DOHH2 (cell line): ENCODE data around the gene SELL.
A peak's percentile ranks its signal among the peaks of the same experiment; 100 is the strongest.

ENCODE experiments used
- H3F3A ChIP-seq: fragments of 200-600 bp; sonication (generic), shearing (Covaris generic); 2 replicates; pipeline ENCODE4 v1.6.0; 2016; ENCODE audit warnings: antibody characterized with exemption, mild to moderate bottlenecking; ENCODE audit not compliant: control insufficient read depth, insufficient read depth
- H3K27ac ChIP-seq: fragments of 200-600 bp; sonication (generic); 2 replicates; pipeline ENCODE4 v1.5.1; 2014; ENCODE audit warnings: low read depth, mild to moderate bottlenecking, low read length, moderate library complexity
- H3K27me3 ChIP-seq: fragments of 200-600 bp; sonication (generic); 2 replicates; pipeline ENCODE4 v1.6.1; 2014; ENCODE audit warnings: mild to moderate bottlenecking, low read length, mixed read lengths; ENCODE audit not compliant: control insufficient read depth
- H3K36me3 ChIP-seq: fragments of 200-600 bp; sonication (generic); 2 replicates; pipeline ENCODE4 v1.6.1; 2014; ENCODE audit warnings: mild to moderate bottlenecking, low read length, moderate library complexity, mixed read lengths; ENCODE audit not compliant: control insufficient read depth
- H3K4me1 ChIP-seq: fragments of 200-600 bp; sonication (generic); 2 replicates; pipeline ENCODE4 v1.6.1; 2014; ENCODE audit warnings: mild to moderate bottlenecking, low read length, mixed read lengths; ENCODE audit not compliant: control insufficient read depth
- H3K4me2 ChIP-seq: fragments of 200-600 bp; sonication (generic); 2 replicates; pipeline ENCODE4 v1.6.0; 2014; ENCODE audit warnings: mild to moderate bottlenecking, low read length, moderate library complexity
- H3K4me3 ChIP-seq: fragments of 200-600 bp; sonication (generic); 2 replicates; pipeline ENCODE4 v1.5.1; 2014; ENCODE audit warnings: mild to moderate bottlenecking, low read length, mixed read lengths
- H3K79me2 ChIP-seq: fragments of 200-600 bp; sonication (generic); 2 replicates; pipeline ENCODE4 v1.6.1; 2014; ENCODE audit warnings: mild to moderate bottlenecking, low read length, mixed read lengths; ENCODE audit not compliant: control insufficient read depth
- H3K9me2 ChIP-seq: fragments of 200-600 bp; sonication (generic); replicated peaks from 2 replicates; pipeline ENCODE4 v1.6.1; 2014; ENCODE audit warnings: mild to moderate bottlenecking, low read length, mixed read lengths; ENCODE audit not compliant: control insufficient read depth
- H3K9me3 ChIP-seq: fragments of 200-600 bp; sonication (generic); 2 replicates; pipeline ENCODE4 v1.6.1; 2014; ENCODE audit warnings: antibody characterized with exemption, low read length, mixed read lengths; ENCODE audit not compliant: control insufficient read depth, insufficient read depth
- H4K20me1 ChIP-seq: fragments of 200-600 bp; sonication (generic); 2 replicates; pipeline ENCODE4 v1.6.0; 2014; ENCODE audit warnings: low read depth, mild to moderate bottlenecking, antibody characterized with exemption, low read length, moderate library complexity; ENCODE audit not compliant: control insufficient read depth, insufficient read depth
- CTCF ChIP-seq: fragments of 200-600 bp; sonication (generic); IDR thresholded peaks from one replicate; pipeline ENCODE4 v1.5.1; 2014; ENCODE audit warnings: antibody characterized with exemption, mild to moderate bottlenecking, low read depth, low read length; ENCODE audit not compliant: poor library complexity, severe bottlenecking
- EZH2phosphoT487 ChIP-seq: fragments of 200-600 bp; sonication (generic); IDR thresholded peaks from 2 replicates; pipeline ENCODE4 v1.6.1; 2017; ENCODE audit warnings: borderline replicate concordance, mild to moderate bottlenecking, antibody characterized with exemption, low read length, moderate library complexity, mixed read lengths

The SELL gene

DNA sequence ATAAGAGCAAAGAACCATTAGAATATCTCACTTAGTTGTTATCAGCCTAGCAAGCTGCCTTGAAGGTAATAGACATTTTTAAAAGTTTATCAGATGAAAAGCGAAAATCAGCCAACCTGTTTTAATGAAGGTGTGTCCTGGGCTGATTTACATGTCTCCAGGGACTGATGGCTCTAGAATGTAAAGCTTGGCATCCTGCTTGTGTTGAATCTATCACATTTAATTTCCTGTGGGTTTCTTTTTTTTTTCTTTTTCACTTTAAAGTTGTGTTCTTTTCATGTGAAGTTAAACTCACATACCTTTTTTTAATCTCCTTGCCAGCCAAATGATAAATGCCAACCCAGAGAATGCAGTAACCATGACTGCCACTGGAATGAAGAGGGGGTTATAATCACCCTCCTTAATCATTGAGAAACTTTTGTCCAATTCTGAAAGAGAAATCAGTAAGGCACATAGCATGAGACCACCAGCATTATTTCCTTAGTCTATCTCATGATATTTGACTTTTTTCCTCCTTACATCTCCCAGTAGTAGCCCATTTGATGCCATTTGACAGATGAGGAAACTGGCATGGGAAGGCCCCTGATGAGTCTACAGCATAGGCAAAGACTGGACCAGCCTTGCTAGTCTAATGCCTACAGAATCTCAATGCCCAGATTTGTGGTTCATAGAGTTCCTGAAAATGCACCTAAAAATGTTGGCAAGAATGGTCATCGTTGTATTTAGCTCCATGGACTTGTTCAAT lies 10.0 kb downstream of the SELL start:
- Histone ChIP-seq H3K27me3 (no peaks in the 10 kb centered on the region), H3K27ac (peak overlapping the region; percentile 47), H3K9me3 (no peaks in the 10 kb centered on the region), H3K36me3 (peaks cover 72% of the 10 kb centered on the region), H3K79me2 (no peaks in the 10 kb centered on the region), H3K4me3 (peak overlapping the region; percentile 45), H4K20me1 (no peaks in the 10 kb centered on the region), H3K4me1 (peaks cover 81% of the 10 kb centered on the region), H3K9me2 (no peaks in the 10 kb centered on the region), H3F3A (0 out of 2 replicates have a peak, but pooled peaks cover 4% of the 10 kb centered on the region), H3K4me2 (peak overlapping the region; percentile 65)
- TF ChIP-seq EZH2phosphoT487 (no peak), CTCF (no peak)

DNA sequence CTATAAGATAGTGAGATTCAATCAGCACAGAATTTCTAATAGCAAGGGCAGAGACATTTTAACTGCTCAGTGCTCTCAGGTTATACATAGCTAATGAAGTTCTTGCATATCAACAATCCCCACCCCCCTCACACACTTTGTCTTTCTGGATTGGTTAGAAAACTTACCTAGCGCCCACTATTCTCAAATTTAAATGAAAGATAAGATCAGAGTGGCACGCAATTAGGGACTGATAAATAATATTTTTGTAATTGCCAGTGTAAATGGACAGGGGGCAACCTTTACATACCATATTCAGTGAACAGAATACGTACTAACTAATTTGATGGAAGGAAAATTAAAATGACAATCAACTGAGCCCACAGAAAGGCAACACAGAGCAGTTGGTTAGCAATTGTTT lies 11.7 kb downstream of the SELL start:
- Histone ChIP-seq H3K4me1 (peaks cover 98% of the 10 kb centered on the region), H3K79me2 (no peaks in the 10 kb centered on the region), H3F3A (peaks cover 16% of the 10 kb centered on the region; the same call in 1 of the 2 replicates), H3K4me3 (0 out of 2 replicates have a peak overlapping the region, but pooled peaks have one; percentile 12), H4K20me1 (no peaks in the 10 kb centered on the region), H3K9me3 (no peaks in the 10 kb centered on the region), H3K9me2 (no peaks in the 10 kb centered on the region), H3K27me3 (no peaks in the 10 kb centered on the region), H3K36me3 (peaks cover 65% of the 10 kb centered on the region), H3K27ac (peak overlapping the region; percentile 59), H3K4me2 (peak overlapping the region; percentile 65)
- TF ChIP-seq EZH2phosphoT487 (no peak), CTCF (peak; percentile 28)

GRCh38 chr1:169698976-169699375 lies 12.4 kb downstream of the SELL start:
- TF ChIP-seq EZH2phosphoT487 (no peak), CTCF (no peak)
- Histone ChIP-seq H3F3A (peaks cover 20% of the 10 kb centered on the region), H3K79me2 (no peaks in the 10 kb centered on the region), H3K36me3 (peaks cover 58% of the 10 kb centered on the region), H3K4me1 (peaks cover 99% of the 10 kb centered on the region), H3K4me2 (peak overlapping the region; percentile 65), H4K20me1 (no peaks in the 10 kb centered on the region), H3K27ac (peak overlapping the region; percentile 59), H3K27me3 (no peaks in the 10 kb centered on the region), H3K4me3 (0 out of 2 replicates have a peak overlapping the region, but pooled peaks have one; percentile 12), H3K9me3 (no peaks in the 10 kb centered on the region), H3K9me2 (no peaks in the 10 kb centered on the region)
